IMR-90 (cell line): ENCODE results near the gene TBC1D22A. TPM values are rescaled to one million over a fixed set of nuclear protein-coding genes. Genes with fewer than 3 reads are reported as not detected.
A peak's percentile ranks its signal among the peaks of the same experiment; 100 is the strongest.

ENCODE experiments used
- ATAC-seq: fragments of 200-7000 bp; cut with Tn5 transposase; 2 replicates; pipeline ENCODE4 v1.9.1; 2020; ENCODE audit warnings: low read depth, mild to moderate bottlenecking, moderate library complexity
- BruUV-seq: library from RNA; stranded (reverse); fragments of 400-500 nt; replicated peaks from 2 replicates; lab custom pipeline; 2021; lab: Mats Ljungman, UMichigan
- CTCF ChIA-PET: fragments of 300-600 bp; formaldehyde crosslinking; extraction: SDS; loops from one replicate; lab custom pipeline; 2021; ENCODE audit warnings: antibody characterized with exemption; lab: Yijun Ruan, JAX
- POLR2A ChIA-PET: fragments of 300-600 bp; sonication (Branson Sonifier 250); formaldehyde crosslinking; loops from one replicate; lab custom pipeline; 2022; ENCODE audit warnings: antibody characterized with exemption; ENCODE audit not compliant: unreplicated experiment; lab: Charles Lee
- DNase-seq: peaks from one replicate; pipeline ENCODE4 v3.0.0; 2013
- H2AFZ ChIP-seq: replicated peaks from 2 replicates; pipeline ENCODE3; 2013; ENCODE audit warnings: low read length, mild to moderate bottlenecking; ENCODE audit not compliant: poor library complexity
- H2AK5ac ChIP-seq: 2 replicates; pipeline ENCODE4 v1.6.1; 2013; ENCODE audit warnings: low read depth, low read length, inconsistent platforms
- H2AK9ac ChIP-seq: replicated peaks from 2 replicates; pipeline ENCODE3; 2013; ENCODE audit warnings: mild to moderate bottlenecking, low read depth, low read length, moderate library complexity; ENCODE audit not compliant: poor library complexity
- H2BK120ac ChIP-seq: 2 replicates; pipeline ENCODE4 v1.6.1; 2013; ENCODE audit warnings: low read depth, low read length, inconsistent platforms
- H2BK15ac ChIP-seq: 3 replicates; pipeline ENCODE4 v1.6.1; 2013; ENCODE audit warnings: low read depth, low read length, inconsistent platforms
- H2BK20ac ChIP-seq: 2 replicates; pipeline ENCODE4 v1.6.1; 2013; ENCODE audit warnings: low read depth, mild to moderate bottlenecking, inconsistent platforms, low read length, moderate library complexity
- H2BK5ac ChIP-seq: 2 replicates; pipeline ENCODE4 v1.6.1; 2013; ENCODE audit warnings: mild to moderate bottlenecking, low read depth, low read length, inconsistent platforms; ENCODE audit not compliant: poor library complexity, severe bottlenecking
- H3K14ac ChIP-seq: replicated peaks from 2 replicates; pipeline ENCODE4 v1.6.1; 2013; ENCODE audit warnings: low read depth, low read length, inconsistent platforms
- H3K18ac ChIP-seq: 2 replicates; pipeline ENCODE4 v1.6.1; 2013; ENCODE audit warnings: low read depth, low read length, control low read depth
- H3K23ac ChIP-seq: 2 replicates; pipeline ENCODE4 v1.6.1; 2013; ENCODE audit warnings: low read depth, low read length, inconsistent platforms
- H3K27ac ChIP-seq: 2 replicates; pipeline ENCODE4 v1.5.1; 2013; ENCODE audit warnings: mild to moderate bottlenecking, control low read depth, low read length; ENCODE audit not compliant: insufficient read depth
- H3K27me3 ChIP-seq: 2 replicates; pipeline ENCODE4 v1.6.1; 2013; ENCODE audit warnings: low read length; ENCODE audit not compliant: control insufficient read depth, insufficient read depth
- H3K36me3 ChIP-seq: 2 replicates; pipeline ENCODE4 v1.6.1; 2013; ENCODE audit warnings: low read length, mixed read lengths; ENCODE audit not compliant: control insufficient read depth, insufficient read depth
- H3K4ac ChIP-seq: 2 replicates; pipeline ENCODE4 v1.6.1; 2013; ENCODE audit warnings: low read depth, low read length, inconsistent platforms
- H3K4me1 ChIP-seq: 2 replicates; pipeline ENCODE4 v1.6.1; 2013; ENCODE audit warnings: low read length, mixed read lengths; ENCODE audit not compliant: control insufficient read depth, insufficient read depth
- H3K4me2 ChIP-seq: 2 replicates; pipeline ENCODE4 v1.6.1; 2013; ENCODE audit warnings: low read depth, mild to moderate bottlenecking, control low read depth, low read length, moderate library complexity
- H3K4me3 ChIP-seq: 2 replicates; pipeline ENCODE4 v1.5.1; 2013; ENCODE audit warnings: low read depth, mild to moderate bottlenecking, control low read depth, low read length, moderate library complexity; ENCODE audit not compliant: insufficient read depth
- H3K56ac ChIP-seq: 2 replicates; pipeline ENCODE4 v1.6.1; 2013; ENCODE audit warnings: low read length, inconsistent platforms; ENCODE audit not compliant: insufficient read depth; ENCODE audit errors: extremely low read depth
- H3K79me1 ChIP-seq, 2 experiments: 2 replicates each; pipeline ENCODE4 v1.6.1; 2013; ENCODE audit warnings: low read length in 2 of 2, inconsistent platforms in 1 of 2, low read depth in 1 of 2
- H3K9ac ChIP-seq: 2 replicates; pipeline ENCODE4 v1.6.1; 2013; ENCODE audit warnings: low read depth, low read length, control low read depth
- H3K9me1 ChIP-seq: 2 replicates; pipeline ENCODE4 v1.6.1; 2013; ENCODE audit warnings: low read length, inconsistent platforms; ENCODE audit not compliant: insufficient read depth
- H3K9me3 ChIP-seq: 2 replicates; pipeline ENCODE4 v1.6.1; 2013; ENCODE audit warnings: low read length; ENCODE audit not compliant: control insufficient read depth, insufficient read depth
- H4K20me1 ChIP-seq: 2 replicates; pipeline ENCODE4 v1.6.1; 2013; ENCODE audit warnings: low read length, inconsistent platforms; ENCODE audit not compliant: insufficient read depth
- H4K5ac ChIP-seq: 2 replicates; pipeline ENCODE4 v1.6.1; 2013; ENCODE audit warnings: mild to moderate bottlenecking, low read depth, low read length, control low read depth
- H4K8ac ChIP-seq, 2 experiments: 2 replicates each; pipeline ENCODE4 v1.6.1; 2013; ENCODE audit warnings: low read depth in 2 of 2, low read length in 2 of 2, control low read depth in 1 of 2, inconsistent platforms in 1 of 2
- H4K91ac ChIP-seq: 2 replicates; pipeline ENCODE4 v1.6.1; 2013; ENCODE audit warnings: low read depth, low read length, inconsistent platforms; ENCODE audit not compliant: insufficient read depth
- ELK1 ChIP-seq: fragments of 150-350 bp; IDR thresholded peaks from 2 replicates; pipeline ENCODE4 v1.6.1; 2016; ENCODE audit warnings: low read depth, mild to moderate bottlenecking, low read length, moderate library complexity, borderline replicate concordance
- FOS ChIP-seq: fragments of 150-350 bp; IDR thresholded peaks from 2 replicates; pipeline ENCODE4 v1.6.1; 2016; ENCODE audit warnings: low read depth, low read length
- MAZ ChIP-seq: IDR thresholded peaks from 2 replicates; pipeline ENCODE4 v1.6.1; 2012; ENCODE audit warnings: low read depth, mild to moderate bottlenecking, low read length, improper control_type of control experiment, moderate library complexity, borderline replicate concordance
- USF2 ChIP-seq: fragments of 150-350 bp; IDR thresholded peaks from 2 replicates; pipeline ENCODE4 v1.6.1; 2017; ENCODE audit warnings: mild to moderate bottlenecking, antibody characterized with exemption, low read length, low read depth
- WGBS, 2 experiments: methylation state at CpG; one replicate each; pipeline versions ENCODE4 v1.1.5 to v1.1.7; 2013; ENCODE audit warnings: missing lambda C conversion rate in 2 of 2; ENCODE audit not compliant: insufficient read length in 1 of 2; ENCODE audit errors: extremely low coverage in 2 of 2; 5-methylcytosine and 5-hydroxymethylcytosine counted together
- dilution Hi-C: fragments of 300-500 bp; cut with HindIII; formaldehyde crosslinking; loops from one replicate; pipeline ENCODE4 v1.14.3; 2018; ENCODE audit warnings: low sequenced_read_pairs; ENCODE audit not compliant: unreplicated experiment
- in situ Hi-C: fragments of 300-500 bp; cut with MboI; formaldehyde crosslinking; loops from 3 replicates; pipeline ENCODE4 v1.14.3; 2019; ENCODE audit warnings: low sequenced_read_pairs, inconsistent platforms, mixed read lengths
- intact Hi-C: fragments of 100-400 bp; cut with micrococcal nuclease; formaldehyde crosslinking; loops from 2 replicates; pipeline ENCODE4 v1.10.0; 2022
- polyA plus RNA-seq, 3 experiments: library from polyadenylated mRNA; depleted of rRNA; stranded (reverse); fragments of >200 nt; gene quantifications; 2 replicates each; pipeline ENCODE4 v1.2.3, GENCODE V29; 2012; ENCODE audit warnings: low replicate concordance in 1 of 3
- total RNA-seq: library from RNA; depleted of rRNA; stranded (reverse); fragments of >200 nt; gene quantifications from 2 replicates; pipeline ENCODE4 v1.2.3, GENCODE V29; 2012

The TBC1D22A gene
- total and polyA plus RNA-seq, 2 of the 4 experiments (the other 2 are of a cell fraction) = 9.0 to 16.7 TPM

GRCh38 chr22:47043835-47044721, 281.6 kb downstream of the TBC1D22A start:
- dilution Hi-C loops = no loop called here
- Histone ChIP-seq H3K36me3 (no peaks in the 10 kb centered on the region), H3K9ac (no peak overlapping the region), H3K18ac (no peak overlapping the region), H3K14ac (0 out of 2 replicates have a peak overlapping the region, but pooled peaks have one; percentile 28), H2AFZ (peak overlapping the region; percentile 40), H3K27ac (no peak overlapping the region), H3K79me1 (no peaks in the 10 kb centered on the region; a peak in 1 of 4 replicates), H2BK15ac (no peak overlapping the region), H2AK5ac (no peak overlapping the region), H4K20me1 (peaks cover 6% of the 10 kb centered on the region; the same call in 1 of the 2 replicates), H2BK120ac (no peak overlapping the region), H3K9me1 (0 out of 2 replicates have a peak, but pooled peaks cover 5% of the 10 kb centered on the region), H4K5ac (no peak overlapping the region), H2AK9ac (no peak overlapping the region), H3K4ac (no peak overlapping the region), H4K91ac (no peak overlapping the region), H2BK20ac (no peak overlapping the region), H3K4me3 (no peak overlapping the region), H3K4me1 (peaks cover 7% of the 10 kb centered on the region), H4K8ac (no peak overlapping the region), H3K9me3 (no peaks in the 10 kb centered on the region), H3K56ac (no peak overlapping the region), H3K27me3 (no peaks in the 10 kb centered on the region), H2BK5ac (no peak overlapping the region), H3K23ac (no peak overlapping the region), H3K4me2 (peak overlapping the region; percentile 36; the same call in 1 of the 2 replicates)
- CTCF ChIA-PET = interaction anchor here (0.6 to 1.0 kb wide), 2 partner anchors 16 to 18 kb away, joined by 3 read pairs; no protein-coding TSS in a partner anchor
- WGBS, 2 experiments = 63% methylated on average over 4 of the region's 19 CpGs; no CpG with 5 or more reads in 1 of the 2 experiments
- ATAC-seq (peak; percentile 75), DNase-seq (peak; percentile 54)
- TF ChIP-seq ELK1 (no peak), FOS (no peak), MAZ (no peak), USF2 (no peak)
- BruUV-seq = no TSS peak
- POLR2A ChIA-PET = no interaction called here
- intact Hi-C loops = no loop called here
- in situ Hi-C loops = no loop called here
